PC-3 (cell line): ENCODE measurements around the gene DISC1. TPM values are rescaled to one million over a fixed set of nuclear protein-coding genes. Genes with fewer than 3 reads are reported as not detected.

Source experiments
- ATAC-seq: fragments of 200-7000 bp; cut with Tn5 transposase; 2 replicates; pipeline ENCODE4 v1.9.1; 2020; ENCODE audit warnings: mild to moderate bottlenecking, moderate library complexity
- BruUV-seq: library from RNA; stranded (reverse); fragments of 400-500 nt; replicated peaks from 2 replicates; lab custom pipeline; 2021; lab: Mats Ljungman, UMichigan
- CTCF ChIA-PET: fragments of 300-600 bp; sonication (Branson Sonifier 250); formaldehyde crosslinking; loops from one replicate; lab custom pipeline; 2022; ENCODE audit warnings: antibody characterized with exemption; lab: Charles Lee
- POLR2A ChIA-PET: fragments of 300-600 bp; sonication (Branson Sonifier 250); formaldehyde crosslinking; loops from one replicate; lab custom pipeline; 2022; ENCODE audit warnings: antibody characterized with exemption; ENCODE audit not compliant: unreplicated experiment; lab: Charles Lee
- DNase-seq: peaks from one replicate; pipeline ENCODE4 v3.0.0-alpha.2; 2015
- H2AFZ ChIP-seq: fragments of 300-600 bp; sonication (generic); 2 replicates; pipeline ENCODE4 v1.6.0; 2016; ENCODE audit warnings: antibody characterized with exemption, low read length
- H3F3A ChIP-seq: fragments of 300-600 bp; sonication (generic); one replicate; pipeline ENCODE4 v1.6.0; 2017; ENCODE audit warnings: antibody characterized with exemption, low read length, control low read depth, mild to moderate bottlenecking; ENCODE audit not compliant: unreplicated experiment
- H3K27ac ChIP-seq: fragments of 300-600 bp; sonication (generic); 2 replicates; pipeline ENCODE4 v1.5.1; 2016; ENCODE audit warnings: mild to moderate bottlenecking, low read length
- H3K27me3 ChIP-seq: fragments of 300-600 bp; sonication (generic); 2 replicates; pipeline ENCODE4 v1.6.1; 2016; ENCODE audit warnings: low read length, mixed read lengths
- H3K36me3 ChIP-seq: fragments of 300-600 bp; sonication (generic); 2 replicates; pipeline ENCODE4 v1.6.1; 2016; ENCODE audit warnings: low read depth, mixed run types, low read length, mixed read lengths
- H3K4me1 ChIP-seq: fragments of 300-600 bp; sonication (generic); 2 replicates; pipeline ENCODE4 v1.5.1; 2016; ENCODE audit warnings: low read length; ENCODE audit not compliant: insufficient read depth
- H3K4me2 ChIP-seq: fragments of 300-600 bp; sonication (generic); 2 replicates; pipeline ENCODE4 v1.6.0; 2016; ENCODE audit warnings: low read length
- H3K4me3 ChIP-seq: fragments of 300-600 bp; sonication (generic); 2 replicates; pipeline ENCODE4 v1.5.1; 2016; ENCODE audit warnings: mild to moderate bottlenecking, low read length, mixed read lengths
- H3K79me2 ChIP-seq: fragments of 300-600 bp; sonication (generic); 2 replicates; pipeline ENCODE4 v1.6.1; 2017; ENCODE audit warnings: low read length, mixed read lengths
- H3K9ac ChIP-seq: fragments of 300-600 bp; sonication (generic); 2 replicates; pipeline ENCODE4 v1.6.0; 2016; ENCODE audit warnings: mild to moderate bottlenecking, low read length
- H3K9me2 ChIP-seq: fragments of 300-600 bp; sonication (generic); replicated peaks from 2 replicates; pipeline ENCODE4 v1.6.1; 2016; ENCODE audit warnings: mixed run types, low read length, mixed read lengths
- H3K9me3 ChIP-seq: fragments of 300-600 bp; sonication (generic); 2 replicates; pipeline ENCODE4 v1.6.1; 2016; ENCODE audit warnings: low read length, mixed read lengths
- H4K20me1 ChIP-seq: fragments of 300-600 bp; sonication (generic); 2 replicates; pipeline ENCODE4 v1.6.1; 2016; ENCODE audit warnings: low read length, mixed read lengths
- EZH2 ChIP-seq: fragments of 300-600 bp; sonication (generic); IDR thresholded peaks from one replicate; pipeline ENCODE4 v1.6.1; 2017; ENCODE audit warnings: antibody characterized with exemption, mild to moderate bottlenecking, low read length; ENCODE audit not compliant: unreplicated experiment
- EZH2phosphoT487 ChIP-seq: fragments of 300-600 bp; sonication (generic); IDR thresholded peaks from 2 replicates; pipeline ENCODE4 v1.6.1; 2018; ENCODE audit warnings: mild to moderate bottlenecking, antibody characterized with exemption, low read length, borderline replicate concordance
- intact Hi-C: fragments of 100-400 bp; cut with micrococcal nuclease; formaldehyde crosslinking; loops from 2 replicates; pipeline ENCODE4 v1.9.0; 2023
- total RNA-seq: library from RNA; depleted of rRNA; stranded (reverse); fragments of >200 nt; gene quantifications from 2 replicates; pipeline ENCODE4 v1.2.3, GENCODE V29; 2014
- TF ChIP-seq, protein P1 (sequence below): fragments of 300-600 bp; sonication (generic); conservative IDR thresholded peaks from 2 replicates; pipeline ENCODE4 v1.5.1; 2017; ENCODE audit warnings: antibody characterized with exemption, low read depth, mild to moderate bottlenecking, low read length

The DISC1 gene
- total RNA-seq, 1 experiment from 2014 or later, result 3.4 TPM

DNA sequence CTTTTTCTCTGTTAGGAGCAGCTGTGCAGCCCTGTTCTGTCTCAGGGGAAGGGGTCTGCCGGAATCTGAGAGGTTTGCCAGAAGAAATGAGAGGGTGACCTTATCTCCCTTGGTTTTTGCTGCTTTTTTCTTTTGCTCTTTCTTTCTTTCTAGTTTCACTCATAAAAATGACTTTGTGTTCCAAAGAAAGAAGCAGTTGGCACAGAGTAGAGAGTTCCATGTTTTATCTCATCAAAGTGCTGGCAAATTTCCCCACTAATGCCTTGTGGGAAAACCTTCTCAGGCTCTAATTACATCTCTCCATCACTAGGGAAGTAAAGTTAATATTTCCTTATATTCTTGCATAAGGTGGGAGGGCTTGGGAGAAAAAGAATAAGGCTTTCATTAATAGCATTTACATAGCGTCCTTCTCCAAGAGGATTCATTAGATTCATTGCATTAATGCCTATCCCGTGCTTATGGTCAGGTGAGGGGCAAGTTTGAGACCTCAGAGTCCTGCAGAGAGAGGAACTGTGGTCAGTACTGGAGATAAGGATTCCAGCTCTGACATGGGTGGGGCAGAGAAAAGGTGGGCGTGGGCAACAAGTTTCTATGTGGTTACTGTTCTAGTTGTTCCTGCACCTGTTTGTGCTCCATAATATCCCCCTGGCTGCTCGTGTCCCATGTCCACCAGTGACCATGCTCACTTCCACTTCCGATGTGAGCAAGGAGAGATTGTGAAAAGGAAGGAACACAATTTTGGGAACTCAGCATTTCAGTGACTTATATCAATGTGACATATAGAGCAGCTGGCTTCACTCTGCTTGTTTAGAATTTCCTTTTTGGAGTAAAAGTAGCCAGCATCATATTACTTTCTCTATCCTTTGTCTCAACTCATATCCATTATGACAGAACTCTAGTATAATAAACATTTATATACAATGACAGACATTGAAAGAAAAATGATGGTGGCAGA, 79.5 kb downstream of the DISC1 start:
- no TSS peak for BruUV-seq
- intact Hi-C loops, result no loop called here
- Histone ChIP-seq H3K4me1 (peaks cover 14% of the 10 kb centered on the region), H3K4me3 (no peak overlapping the region), H3K27ac (no peak overlapping the region), H4K20me1 (no peaks in the 10 kb centered on the region), H3K27me3 (no peaks in the 10 kb centered on the region), H3K36me3 (no peaks in the 10 kb centered on the region), H3K9me3 (no peaks in the 10 kb centered on the region), H3K9me2 (no peaks in the 10 kb centered on the region), H2AFZ (no peak overlapping the region), H3K79me2 (no peaks in the 10 kb centered on the region), H3K4me2 (no peak overlapping the region), H3F3A (no peaks in the 10 kb centered on the region), H3K9ac (no peak overlapping the region)
- TF ChIP-seq EZH2phosphoT487, result no peak
- TF ChIP-seq EZH2, result no peak
- TF ChIP-seq, protein P1, sequence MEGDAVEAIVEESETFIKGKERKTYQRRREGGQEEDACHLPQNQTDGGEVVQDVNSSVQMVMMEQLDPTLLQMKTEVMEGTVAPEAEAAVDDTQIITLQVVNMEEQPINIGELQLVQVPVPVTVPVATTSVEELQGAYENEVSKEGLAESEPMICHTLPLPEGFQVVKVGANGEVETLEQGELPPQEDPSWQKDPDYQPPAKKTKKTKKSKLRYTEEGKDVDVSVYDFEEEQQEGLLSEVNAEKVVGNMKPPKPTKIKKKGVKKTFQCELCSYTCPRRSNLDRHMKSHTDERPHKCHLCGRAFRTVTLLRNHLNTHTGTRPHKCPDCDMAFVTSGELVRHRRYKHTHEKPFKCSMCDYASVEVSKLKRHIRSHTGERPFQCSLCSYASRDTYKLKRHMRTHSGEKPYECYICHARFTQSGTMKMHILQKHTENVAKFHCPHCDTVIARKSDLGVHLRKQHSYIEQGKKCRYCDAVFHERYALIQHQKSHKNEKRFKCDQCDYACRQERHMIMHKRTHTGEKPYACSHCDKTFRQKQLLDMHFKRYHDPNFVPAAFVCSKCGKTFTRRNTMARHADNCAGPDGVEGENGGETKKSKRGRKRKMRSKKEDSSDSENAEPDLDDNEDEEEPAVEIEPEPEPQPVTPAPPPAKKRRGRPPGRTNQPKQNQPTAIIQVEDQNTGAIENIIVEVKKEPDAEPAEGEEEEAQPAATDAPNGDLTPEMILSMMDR, result no peak
- ATAC-seq (no peak), DNase-seq (no peak)
- CTCF ChIA-PET, result no interaction called here
- POLR2A ChIA-PET, result no interaction called here

DNA sequence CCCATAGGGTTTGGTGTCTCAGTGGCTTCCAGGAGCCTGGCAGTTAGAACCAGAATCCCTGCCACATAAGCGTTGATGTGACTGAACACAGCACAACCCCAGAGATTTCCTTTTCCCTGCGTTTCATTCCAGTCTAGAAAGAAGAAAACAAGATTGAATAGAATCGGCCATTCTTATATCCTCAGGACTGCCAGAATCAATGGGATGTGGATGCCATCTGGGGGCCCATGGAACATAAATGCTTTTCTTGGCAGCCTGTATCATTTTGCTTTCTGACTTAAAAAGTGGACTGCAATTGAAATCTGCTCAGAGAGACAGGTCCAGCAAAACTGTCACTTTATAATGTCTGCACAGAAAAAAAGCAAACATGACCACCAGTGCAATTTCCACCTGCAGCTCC, 80.3 kb downstream of the DISC1 start:
- no peak overlapping the region for H2AFZ ChIP-seq
- intact Hi-C loops, result no loop called here
- no peaks in the 10 kb centered on the region for H3K79me2 ChIP-seq
- POLR2A ChIA-PET, result no interaction called here
- no peaks in the 10 kb centered on the region for H3K9me3 ChIP-seq
- H3K9ac ChIP-seq, result no peak overlapping the region
- no peaks in the 10 kb centered on the region for H3K9me2 ChIP-seq
- no peak for ATAC-seq
- no peaks in the 10 kb centered on the region for H3K36me3 ChIP-seq
- no peaks in the 10 kb centered on the region for H4K20me1 ChIP-seq
- no peak overlapping the region for H3K27ac ChIP-seq
- H3K4me2 ChIP-seq, result no peak overlapping the region
- no peaks in the 10 kb centered on the region for H3K27me3 ChIP-seq
- H3K4me1 ChIP-seq, result peaks cover 14% of the 10 kb centered on the region
- no peak for DNase-seq
- no peak overlapping the region for H3K4me3 ChIP-seq
- TF ChIP-seq EZH2, result no peak
- TF ChIP-seq EZH2phosphoT487, result no peak
- TF ChIP-seq, protein P1, result no peak
- no peaks in the 10 kb centered on the region for H3F3A ChIP-seq
- CTCF ChIA-PET, result no interaction called here
- BruUV-seq, result no TSS peak

- Histone ChIP-seq H3K9me3 (no peaks in the 10 kb centered on the region), H3K27ac (no peak overlapping the region), H2AFZ (no peak overlapping the region), H4K20me1 (no peaks in the 10 kb centered on the region), H3K9ac (no peak overlapping the region), H3K9me2 (no peaks in the 10 kb centered on the region), H3K4me3 (no peak overlapping the region), H3K4me1 (peaks cover 14% of the 10 kb centered on the region), H3K79me2 (no peaks in the 10 kb centered on the region), H3K4me2 (no peak overlapping the region), H3K27me3 (no peaks in the 10 kb centered on the region), H3F3A (no peaks in the 10 kb centered on the region), H3K36me3 (no peaks in the 10 kb centered on the region)
- BruUV-seq, result no TSS peak
- TF ChIP-seq, protein P1, result no peak
- no peak for TF ChIP-seq EZH2phosphoT487
- no peak for TF ChIP-seq EZH2
- ATAC-seq (peak; percentile 91), DNase-seq (no peak)
- ChIA-PET POLR2A (no interaction called here), CTCF (no interaction called here)
- intact Hi-C loops, result no loop called here
Observed at GRCh38 chr1:231707407-231707806, 80.8 kb downstream of the DISC1 start.
